ENCODE measurements around the gene BTBD2. TPM values are rescaled to one million over a fixed set of nuclear protein-coding genes. Genes with fewer than 3 reads are reported as not detected.

BTBD2 gene
- total RNA-seq, 1 donor from 2014 or later, result 59.7 TPM

Other genes starting within 250 kb of the BTBD2 start
- 1.7 and 4.6 TPM in 2 replicates for gene ATP8B3, start 203.4 kb downstream of the BTBD2 start, total RNA-seq
- 14.5 and 18.4 TPM in 2 replicates for gene REXO1, start 167.2 kb downstream of the BTBD2 start, total RNA-seq
- 28.1 and 28.8 TPM in 2 replicates for gene KLF16, start 152.1 kb downstream of the BTBD2 start, total RNA-seq
- gene ABHD17A, start 130.2 kb downstream of the BTBD2 start, total RNA-seq, result 83.4 and 112 TPM in 2 replicates
- 10.3 and 12.6 TPM in 2 replicates for gene ADAT3, start 110.3 kb downstream of the BTBD2 start, total RNA-seq
- 108 and 134 TPM in 2 replicates for gene SCAMP4, start 110.3 kb downstream of the BTBD2 start, total RNA-seq
- 82.9 and 85.4 TPM in 2 replicates for gene CSNK1G2, start 74.5 kb downstream of the BTBD2 start, total RNA-seq
- gene MKNK2, start 35.5 kb upstream of the BTBD2 start, total RNA-seq, result 118 and 154 TPM in 2 replicates
- gene MOB3A, start 80.6 kb upstream of the BTBD2 start, total RNA-seq, result 29.9 and 36.0 TPM in 2 replicates
- gene IZUMO4, start 81.2 kb upstream of the BTBD2 start, total RNA-seq, result 1.0 and 5.2 TPM in 2 replicates
- gene AP3D1, start 135.9 kb upstream of the BTBD2 start, total RNA-seq, result 101 and 141 TPM in 2 replicates
- gene DOT1L, start 148.2 kb upstream of the BTBD2 start, total RNA-seq, result 13.8 and 36.6 TPM in 2 replicates
- gene PLEKHJ1, start 220.6 kb upstream of the BTBD2 start, total RNA-seq, result 167 and 208 TPM in 2 replicates
- 51.7 and 61.2 TPM in 2 replicates for gene SF3A2, start 221.1 kb upstream of the BTBD2 start, total RNA-seq
- 0.52 and 1.7 TPM in 2 replicates for gene AMH, start 233.6 kb upstream of the BTBD2 start, total RNA-seq
- gene JSRP1, start 240.7 kb upstream of the BTBD2 start, total RNA-seq, result 3.5 and 4.1 TPM in 2 replicates

All from epithelial cell of proximal tubule (primary cell).